Fibroblast of lung (primary cell): ENCODE results near the gene SDK2. TPM values are rescaled to one million over a fixed set of nuclear protein-coding genes. Genes with fewer than 3 reads are reported as not detected.

Experiments used
- DNase-seq, 2 donors: peaks; one replicate each; pipeline versions ENCODE4 v3.0.0 to v3.0.0-alpha.2; 2010; ENCODE audit warnings: low read depth in 2 of 2
- H2AFZ ChIP-seq: 2 replicates; pipeline ENCODE4 v1.5.1; 2012; ENCODE audit warnings: low read length, control low read depth, inconsistent platforms
- H3K27ac ChIP-seq: 2 replicates; pipeline ENCODE4 v1.5.1; 2011; ENCODE audit warnings: low read length, control low read depth; ENCODE audit not compliant: insufficient read depth
- H3K27me3 ChIP-seq: 2 replicates; pipeline ENCODE4 v1.5.1; 2011; ENCODE audit warnings: mild to moderate bottlenecking, low read length; ENCODE audit not compliant: control insufficient read depth, insufficient read depth
- H3K36me3 ChIP-seq: 2 replicates; pipeline ENCODE4 v1.5.1; 2011; ENCODE audit warnings: low read length; ENCODE audit not compliant: control insufficient read depth, insufficient read depth
- H3K4me1 ChIP-seq: 2 replicates; pipeline ENCODE4 v1.5.1; 2011; ENCODE audit warnings: low read length; ENCODE audit not compliant: control insufficient read depth, insufficient read depth; ENCODE audit errors: extremely low read depth
- H3K4me2 ChIP-seq: 2 replicates; pipeline ENCODE4 v1.5.1; 2011; ENCODE audit warnings: low read length, control low read depth; ENCODE audit not compliant: insufficient read depth; ENCODE audit errors: extremely low read depth
- H3K4me3 ChIP-seq, 4 experiments: fragments of 200-600 bp in 1 of 4; sonication (generic) in 1 of 4; replicated peaks in 1 of 4; 2 replicates each; pipeline ENCODE4 v1.5.1; 2011 to 2016; ENCODE audit warnings: low read length in 4 of 4, low read depth in 3 of 4, mild to moderate bottlenecking in 3 of 4, control low read depth in 2 of 4, inconsistent platforms in 1 of 4, mixed read lengths in 1 of 4; ENCODE audit not compliant: insufficient read depth in 1 of 4; ENCODE audit errors: control extremely low read depth in 1 of 4
- H3K79me2 ChIP-seq: 2 replicates; pipeline ENCODE4 v1.5.1; 2012; ENCODE audit warnings: mild to moderate bottlenecking, low read length, inconsistent platforms; ENCODE audit not compliant: control insufficient read depth, insufficient read depth
- H3K9ac ChIP-seq: 2 replicates; pipeline ENCODE4 v1.5.1; 2011; ENCODE audit warnings: mild to moderate bottlenecking, low read length, control low read depth; ENCODE audit not compliant: insufficient read depth
- H3K9me3 ChIP-seq: 2 replicates; pipeline ENCODE4 v1.5.1; 2012; ENCODE audit warnings: low read depth, low read length; ENCODE audit not compliant: control insufficient read depth, insufficient read depth
- H4K20me1 ChIP-seq: 2 replicates; pipeline ENCODE4 v1.5.1; 2011; ENCODE audit warnings: low read length; ENCODE audit not compliant: control insufficient read depth, insufficient read depth; ENCODE audit errors: extremely low read depth
- EZH2 ChIP-seq: IDR thresholded peaks from 2 replicates; pipeline ENCODE4 v1.5.1; 2012; ENCODE audit warnings: low read length, control low read depth, mild to moderate bottlenecking; ENCODE audit errors: missing control alignments
- polyA plus RNA-seq, 2 donors: library from polyadenylated mRNA; depleted of rRNA in 1 of 2; stranded (reverse) in 1 of 2; unstranded in 1 of 2; fragments of >200 nt; gene quantifications; 2 replicates each; pipeline ENCODE4 v1.2.1, GENCODE V29; 2011 to 2012; ENCODE audit warnings: missing spikeins in 1 of 2
- total RNA-seq: library from RNA; depleted of rRNA; stranded (reverse); fragments of >200 nt; gene quantifications from 2 replicates; pipeline ENCODE4 v1.2.1, GENCODE V29; 2014
- TF ChIP-seq, protein P1 (sequence below), 2 donors: IDR thresholded peaks in 1 of 2; conservative IDR thresholded peaks in 1 of 2; 1 replicate in 1 of 2; 2 replicates in 1 of 2; pipeline ENCODE4 v1.5.1; 2011 to 2012; ENCODE audit warnings: low read length in 2 of 2, control low read depth in 1 of 2, inconsistent platforms in 1 of 2, low read depth in 1 of 2, mild to moderate bottlenecking in 1 of 2

SDK2 gene
- total and polyA plus RNA-seq, 2 donors (not counting 1 experiment from before 2014, with no cell fraction given): under 0.01 to 0.01 TPM

DNA sequence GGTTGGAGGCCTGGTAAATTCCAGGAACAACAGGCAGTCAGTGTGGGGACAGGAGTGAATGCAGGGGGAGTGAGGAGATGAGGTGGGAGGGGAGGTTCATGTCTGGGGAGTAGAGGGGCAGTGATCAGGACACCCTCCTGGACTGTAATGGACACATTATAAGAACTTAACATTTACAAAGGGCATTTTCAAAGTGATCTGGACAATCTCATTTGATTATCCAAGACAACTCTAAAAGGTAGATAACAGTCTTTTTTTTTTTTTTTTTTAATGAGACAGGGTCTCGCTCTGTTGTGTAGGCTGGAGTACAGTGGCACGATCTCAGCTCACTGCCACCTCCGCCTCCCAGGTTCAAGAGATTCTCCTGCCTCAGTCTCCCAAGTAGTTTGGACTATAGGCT lies 5.7 kb downstream of the SDK2 start:
- no peaks in the 10 kb centered on the region for H3K27me3 ChIP-seq
- H4K20me1 ChIP-seq: no peaks in the 10 kb centered on the region

DNA sequence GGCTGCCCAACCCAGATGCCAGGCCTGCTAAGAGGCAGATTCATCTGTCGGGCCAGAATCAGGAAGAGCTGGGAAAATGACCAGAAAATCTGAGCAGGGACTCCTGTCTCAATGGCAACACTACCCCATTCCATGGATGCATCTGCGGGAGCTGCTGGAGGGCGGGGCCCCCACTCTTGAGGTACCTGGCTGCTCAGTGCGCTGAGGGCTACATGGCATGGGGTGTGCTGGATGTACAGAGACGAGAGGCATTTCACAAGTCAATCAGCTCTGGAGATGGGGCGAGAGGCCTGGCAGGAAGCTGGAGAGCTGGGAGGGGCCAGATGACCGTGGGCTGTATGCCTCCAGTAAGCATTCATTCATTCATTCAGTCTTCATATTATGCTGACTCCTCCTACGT lies 6.4 kb downstream of the SDK2 start:
- Histone ChIP-seq H3K4me1 (no peaks in the 10 kb centered on the region), H3K27ac (no peak overlapping the region), H3K9ac (no peak overlapping the region), H3K4me3 (no peak overlapping the region), H3K79me2 (no peaks in the 10 kb centered on the region), H3K4me2 (no peak overlapping the region), H3K27me3 (no peaks in the 10 kb centered on the region), H3K9me3 (no peaks in the 10 kb centered on the region), H4K20me1 (no peaks in the 10 kb centered on the region), H2AFZ (no peak overlapping the region), H3K36me3 (no peaks in the 10 kb centered on the region)
- TF ChIP-seq, protein P1, sequence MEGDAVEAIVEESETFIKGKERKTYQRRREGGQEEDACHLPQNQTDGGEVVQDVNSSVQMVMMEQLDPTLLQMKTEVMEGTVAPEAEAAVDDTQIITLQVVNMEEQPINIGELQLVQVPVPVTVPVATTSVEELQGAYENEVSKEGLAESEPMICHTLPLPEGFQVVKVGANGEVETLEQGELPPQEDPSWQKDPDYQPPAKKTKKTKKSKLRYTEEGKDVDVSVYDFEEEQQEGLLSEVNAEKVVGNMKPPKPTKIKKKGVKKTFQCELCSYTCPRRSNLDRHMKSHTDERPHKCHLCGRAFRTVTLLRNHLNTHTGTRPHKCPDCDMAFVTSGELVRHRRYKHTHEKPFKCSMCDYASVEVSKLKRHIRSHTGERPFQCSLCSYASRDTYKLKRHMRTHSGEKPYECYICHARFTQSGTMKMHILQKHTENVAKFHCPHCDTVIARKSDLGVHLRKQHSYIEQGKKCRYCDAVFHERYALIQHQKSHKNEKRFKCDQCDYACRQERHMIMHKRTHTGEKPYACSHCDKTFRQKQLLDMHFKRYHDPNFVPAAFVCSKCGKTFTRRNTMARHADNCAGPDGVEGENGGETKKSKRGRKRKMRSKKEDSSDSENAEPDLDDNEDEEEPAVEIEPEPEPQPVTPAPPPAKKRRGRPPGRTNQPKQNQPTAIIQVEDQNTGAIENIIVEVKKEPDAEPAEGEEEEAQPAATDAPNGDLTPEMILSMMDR (conservative IDR thresholded peaks at IDR 0.05 in 1 of 2, IDR thresholded peaks at IDR 0.05 in 1 of 2; ENCODE audit: low read depth in 1 of 2, low read length in 2 of 2): no peak
- no peak for TF ChIP-seq EZH2
- no peak for DNase-seq

More for the DNA sequence above, 5.7 kb downstream of the SDK2 start:
- H3K9ac ChIP-seq: no peak overlapping the region
- H3K79me2 ChIP-seq: no peaks in the 10 kb centered on the region
- no peak overlapping the region for H3K4me3 ChIP-seq
- no peaks in the 10 kb centered on the region for H3K9me3 ChIP-seq
- TF ChIP-seq EZH2: no peak
- TF ChIP-seq, protein P1 (conservative IDR thresholded peaks at IDR 0.05 in 1 of 2, IDR thresholded peaks at IDR 0.05 in 1 of 2; ENCODE audit: low read depth in 1 of 2, low read length in 2 of 2): no peak
- no peak overlapping the region for H2AFZ ChIP-seq
- no peak for DNase-seq
- H3K27ac ChIP-seq: no peak overlapping the region
- H3K4me2 ChIP-seq: no peak overlapping the region
- H3K4me1 ChIP-seq: no peaks in the 10 kb centered on the region
- H3K36me3 ChIP-seq: no peaks in the 10 kb centered on the region

DNA sequence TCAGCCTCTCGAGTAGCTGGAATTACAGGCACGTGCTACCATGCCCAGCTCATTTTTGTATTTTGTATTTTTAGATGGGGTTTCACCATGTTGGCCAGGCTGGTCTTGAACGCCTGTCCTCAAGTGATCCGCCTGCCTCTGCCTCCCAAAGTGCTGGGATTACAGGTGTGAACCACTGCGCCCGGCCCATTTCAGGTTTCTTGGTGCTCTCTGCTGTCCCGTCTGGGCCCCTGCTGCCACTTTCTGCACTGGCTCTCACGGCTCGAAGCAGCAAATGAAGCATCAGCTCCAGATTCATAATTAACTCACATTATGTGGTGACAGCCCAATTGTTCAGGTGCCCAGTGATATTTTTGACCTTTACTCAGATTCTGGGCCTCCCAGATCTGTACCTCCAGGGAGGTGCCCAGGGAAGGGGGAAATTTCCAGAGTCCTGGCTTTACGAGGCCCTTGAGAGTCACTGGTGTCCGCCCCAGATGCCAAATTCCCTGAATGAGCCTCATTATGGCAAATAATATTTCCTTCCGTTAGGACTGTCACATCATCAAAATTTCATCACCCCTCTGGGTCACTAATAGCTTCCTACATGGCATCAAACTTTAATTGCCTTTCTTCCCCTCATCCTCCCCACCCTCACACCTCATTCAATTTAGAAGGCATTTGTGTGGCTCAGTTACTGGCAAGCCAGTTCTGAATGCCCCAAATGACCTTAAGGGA lies 9.0 kb downstream of the SDK2 start:
- H3K27me3 ChIP-seq: no peaks in the 10 kb centered on the region
- H3K36me3 ChIP-seq: no peaks in the 10 kb centered on the region
- no peak for DNase-seq
- no peak for TF ChIP-seq EZH2
- H4K20me1 ChIP-seq: no peaks in the 10 kb centered on the region
- H3K79me2 ChIP-seq: no peaks in the 10 kb centered on the region
- H3K4me2 ChIP-seq: no peak overlapping the region
- H3K4me3 ChIP-seq: no peak overlapping the region
- no peak overlapping the region for H3K9ac ChIP-seq
- H3K27ac ChIP-seq: no peak overlapping the region
- no peaks in the 10 kb centered on the region for H3K4me1 ChIP-seq
- no peak overlapping the region for H2AFZ ChIP-seq
- H3K9me3 ChIP-seq: no peaks in the 10 kb centered on the region
